Measurements from ENCODE around the gene RAI1. TPM values are rescaled to one million over a fixed set of nuclear protein-coding genes. Genes with fewer than 3 reads are reported as not detected.

Gene RAI1
- total RNA-seq, 2 experiments from 2014 or later = 17.1 to 49.4 TPM

- intact Hi-C loops (cut with micrococcal nuclease; ENCODE audit: unreplicated experiment) = no loop called here
- TF ChIP-seq CTCF (conservative IDR thresholded peaks at IDR 0.05; ENCODE audit: low read length) (no peak), EZH2phosphoT487 (IDR thresholded peaks at IDR 0.05; ENCODE audit: borderline replicate concordance, low read depth, low read length) (no peak)
- Histone ChIP-seq H3K36me3 (ENCODE audit: insufficient read depth, low read length) (no peaks in the 10 kb centered on the region), H3K27ac (ENCODE audit: low read depth, low read length, poor library complexity, severe bottlenecking) (no peak overlapping the region), H4K20me1 (ENCODE audit: insufficient read depth, low read length) (no peaks in the 10 kb centered on the region), H3K4me1 (ENCODE audit: insufficient read depth, low read length, poor library complexity, severe bottlenecking) (peaks cover 8% of the 10 kb centered on the region), H3K79me2 (ENCODE audit: insufficient read depth, low read depth, low read length) (no peaks in the 10 kb centered on the region), H3K9me3 (ENCODE audit: low read length) (no peaks in the 10 kb centered on the region), H2AFZ (ENCODE audit: low read length) (no peak overlapping the region), H3K9me2 (ENCODE audit: insufficient read depth, low read length) (no peaks in the 10 kb centered on the region), H3K4me3 (ENCODE audit: low read depth, low read length, poor library complexity, severe bottlenecking) (no peak overlapping the region), H3K4me2 (ENCODE audit: low read length) (no peak overlapping the region)
- POLR2A ChIA-PET = no interaction called here
- BruUV-seq (replicated peaks) = no TSS peak
- no peak for DNase-seq (ENCODE audit: low spot score)
- CTCF ChIA-PET (ENCODE audit: unreplicated experiment) = no interaction called here
These were observed 33.1 kb downstream of the RAI1 start for GRCh38 chr17:17714261-17714866.

GRCh38 chr17:17714879-17715278 lies 33.6 kb downstream of the RAI1 start:
- H3K4me2 ChIP-seq (ENCODE audit: low read length) = no peak overlapping the region
- DNase-seq (ENCODE audit: low spot score) = no peak
- POLR2A ChIA-PET = no interaction called here
- no peaks in the 10 kb centered on the region for H3K79me2 ChIP-seq (ENCODE audit: insufficient read depth, low read depth, low read length)
- no peaks in the 10 kb centered on the region for H4K20me1 ChIP-seq (ENCODE audit: insufficient read depth, low read length)
- no peak overlapping the region for H3K27ac ChIP-seq (ENCODE audit: low read depth, low read length, poor library complexity, severe bottlenecking)
- TF ChIP-seq EZH2phosphoT487 (IDR thresholded peaks at IDR 0.05; ENCODE audit: borderline replicate concordance, low read depth, low read length) = no peak
- TF ChIP-seq CTCF (conservative IDR thresholded peaks at IDR 0.05; ENCODE audit: low read length) = no peak
- no peaks in the 10 kb centered on the region for H3K9me2 ChIP-seq (ENCODE audit: insufficient read depth, low read length)
- BruUV-seq (replicated peaks) = no TSS peak
- H3K9me3 ChIP-seq (ENCODE audit: low read length) = no peaks in the 10 kb centered on the region
- no peak overlapping the region for H3K4me3 ChIP-seq (ENCODE audit: low read depth, low read length, poor library complexity, severe bottlenecking)
- CTCF ChIA-PET (ENCODE audit: unreplicated experiment) = no interaction called here
- H2AFZ ChIP-seq (ENCODE audit: low read length) = no peak overlapping the region
- H3K36me3 ChIP-seq (ENCODE audit: insufficient read depth, low read length) = no peaks in the 10 kb centered on the region
- intact Hi-C loops (cut with micrococcal nuclease; ENCODE audit: unreplicated experiment) = no loop called here
- H3K4me1 ChIP-seq (ENCODE audit: insufficient read depth, low read length, poor library complexity, severe bottlenecking) = peaks cover 8% of the 10 kb centered on the region

- TF ChIP-seq CTCF (conservative IDR thresholded peaks at IDR 0.05; ENCODE audit: low read length) = no peak
- no peak for TF ChIP-seq EZH2phosphoT487 (IDR thresholded peaks at IDR 0.05; ENCODE audit: borderline replicate concordance, low read depth, low read length)
- H3K27ac ChIP-seq (ENCODE audit: low read depth, low read length, poor library complexity, severe bottlenecking) = no peak overlapping the region
- H3K4me2 ChIP-seq (ENCODE audit: low read length) = no peak overlapping the region
- no peak for DNase-seq (ENCODE audit: low spot score)
- CTCF ChIA-PET (ENCODE audit: unreplicated experiment) = no interaction called here
- no peaks in the 10 kb centered on the region for H3K36me3 ChIP-seq (ENCODE audit: insufficient read depth, low read length)
- peaks cover 7% of the 10 kb centered on the region for H3K4me1 ChIP-seq (ENCODE audit: insufficient read depth, low read length, poor library complexity, severe bottlenecking)
- H3K9me2 ChIP-seq (ENCODE audit: insufficient read depth, low read length) = no peaks in the 10 kb centered on the region
- intact Hi-C loops (cut with micrococcal nuclease; ENCODE audit: unreplicated experiment) = no loop called here
- no peak overlapping the region for H2AFZ ChIP-seq (ENCODE audit: low read length)
- H4K20me1 ChIP-seq (ENCODE audit: insufficient read depth, low read length) = no peaks in the 10 kb centered on the region
- H3K79me2 ChIP-seq (ENCODE audit: insufficient read depth, low read depth, low read length) = no peaks in the 10 kb centered on the region
- H3K4me3 ChIP-seq (ENCODE audit: low read depth, low read length, poor library complexity, severe bottlenecking) = no peak overlapping the region
- BruUV-seq (replicated peaks) = no TSS peak
- POLR2A ChIA-PET = no interaction called here
- no peaks in the 10 kb centered on the region for H3K9me3 ChIP-seq (ENCODE audit: low read length)
These were observed 35.7 kb downstream of the RAI1 start for GRCh38 chr17:17716837-17717523.

All from OCI-LY7 (cell line).